HG02623 (cell line): ENCODE measurements around the gene RNF208.

Experiments used
- ATAC-seq: cut with Tn5 transposase; IDR thresholded peaks from one replicate; pipeline ENCODE4 v1.9.1; 2021; ENCODE audit warnings: moderate library complexity; ENCODE audit not compliant: unreplicated experiment

RNF208 gene

GRCh38 chr9:137178201-137178938 lies 43.7 kb downstream of the RNF208 start:
- no peak for ATAC-seq

DNA sequence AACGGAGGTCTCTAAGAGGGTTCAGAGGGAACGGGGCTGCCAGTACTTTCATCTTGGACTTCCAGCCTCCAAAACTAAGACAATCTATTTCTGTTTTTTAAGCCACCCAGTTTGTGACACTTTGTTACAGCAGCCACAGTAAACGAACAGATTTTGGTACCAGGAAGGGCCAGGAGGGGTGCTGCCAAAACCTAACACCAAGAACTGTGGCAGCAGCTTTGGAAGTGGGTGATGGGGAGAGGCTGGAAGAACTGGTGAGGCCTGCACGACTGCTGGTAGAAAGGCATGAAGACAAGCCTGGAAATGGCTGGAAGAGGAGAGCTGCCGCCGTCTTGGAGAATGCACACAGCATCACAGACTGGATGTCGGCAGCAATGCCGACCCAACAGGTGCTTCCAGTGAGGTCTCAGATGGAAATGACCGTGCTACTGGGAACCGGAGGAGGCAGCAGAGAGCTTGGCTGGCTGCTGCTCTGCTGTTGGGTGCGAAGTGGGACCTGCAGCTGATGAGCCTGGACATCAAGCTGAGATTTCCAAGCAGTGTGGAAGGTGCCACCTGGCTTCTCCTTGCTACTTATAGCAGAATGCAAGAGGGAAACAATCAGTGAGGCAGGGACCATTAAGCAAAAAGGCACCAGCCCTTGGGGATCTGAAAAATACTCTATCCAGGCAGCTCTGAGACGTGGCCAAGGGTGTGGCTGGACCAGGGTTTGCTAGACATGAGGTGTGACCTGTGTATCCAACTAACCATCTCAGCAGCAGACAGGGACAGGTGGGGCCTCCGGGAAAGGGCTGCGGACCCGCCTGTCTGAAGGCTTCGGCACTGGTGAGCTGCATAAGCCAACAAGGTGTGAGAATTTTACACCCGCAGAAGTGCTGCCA lies 45.5 kb downstream of the RNF208 start:
- ATAC-seq, result no peak

DNA sequence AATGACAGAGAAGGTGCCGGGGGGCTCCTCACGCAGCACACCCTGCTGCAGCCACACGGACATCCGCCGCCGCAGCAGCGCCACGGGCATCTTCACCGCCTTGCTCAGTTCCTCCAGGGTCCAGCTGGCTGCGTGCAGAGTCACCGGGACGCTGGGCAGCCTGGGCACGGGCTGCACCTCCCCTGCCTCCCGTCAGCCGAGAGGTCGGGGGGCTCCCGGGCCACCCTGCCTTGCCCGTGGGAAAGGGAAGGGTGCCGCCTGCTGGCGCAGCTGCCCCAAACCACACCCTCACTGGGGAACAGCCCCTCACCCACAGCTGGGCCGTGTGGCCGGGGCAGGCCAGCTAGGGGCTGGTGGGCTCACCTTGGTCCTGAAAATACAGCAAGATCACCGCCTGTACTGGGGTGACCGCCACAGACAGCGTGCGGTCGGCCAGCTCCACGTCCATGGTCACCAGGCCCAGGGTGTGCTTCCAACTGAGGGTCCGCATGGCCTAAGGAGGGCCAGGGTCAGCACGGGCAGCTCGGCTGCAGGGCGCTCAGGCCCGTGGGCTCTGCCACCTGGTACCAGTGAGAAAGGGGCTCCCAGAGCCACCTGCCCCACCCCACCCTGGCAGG lies 46.6 kb downstream of the RNF208 start:
- ATAC-seq, result no peak

DNA sequence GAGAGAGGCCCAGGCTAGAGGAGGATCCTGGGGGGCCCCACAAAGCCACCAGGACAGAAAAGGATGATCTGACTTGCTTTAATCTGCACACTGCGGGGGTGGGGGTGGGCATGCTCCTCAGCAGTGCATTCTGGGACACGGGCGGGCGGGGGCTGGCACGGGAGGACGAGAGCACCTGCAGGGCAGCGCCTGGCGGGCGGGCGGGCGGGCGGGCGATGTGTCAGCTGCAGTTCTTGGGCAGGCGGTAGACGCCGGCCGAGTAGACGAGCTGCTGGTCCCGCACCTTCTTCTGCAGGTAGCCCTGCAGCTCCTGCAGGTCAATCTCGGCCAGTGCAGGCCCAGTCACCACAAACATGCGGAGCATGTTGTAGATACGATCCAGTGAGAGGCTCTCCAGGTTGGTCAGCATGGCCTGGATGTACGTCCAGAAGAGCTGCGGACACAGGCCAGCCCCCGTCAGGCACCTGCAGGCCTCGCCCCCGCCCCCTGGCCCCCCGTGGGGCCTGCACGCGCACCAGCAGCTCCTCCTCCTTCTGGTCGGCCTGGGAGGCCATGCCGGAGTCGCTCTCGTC lies 47.2 kb downstream of the RNF208 start:
- no peak for ATAC-seq

GRCh38 chr9:137173796-137174664 lies 48.0 kb downstream of the RNF208 start:
- ATAC-seq, result no peak

- no peak for ATAC-seq
Measured at GRCh38 chr9:137172901-137173795, 48.9 kb downstream of the RNF208 start.

DNA sequence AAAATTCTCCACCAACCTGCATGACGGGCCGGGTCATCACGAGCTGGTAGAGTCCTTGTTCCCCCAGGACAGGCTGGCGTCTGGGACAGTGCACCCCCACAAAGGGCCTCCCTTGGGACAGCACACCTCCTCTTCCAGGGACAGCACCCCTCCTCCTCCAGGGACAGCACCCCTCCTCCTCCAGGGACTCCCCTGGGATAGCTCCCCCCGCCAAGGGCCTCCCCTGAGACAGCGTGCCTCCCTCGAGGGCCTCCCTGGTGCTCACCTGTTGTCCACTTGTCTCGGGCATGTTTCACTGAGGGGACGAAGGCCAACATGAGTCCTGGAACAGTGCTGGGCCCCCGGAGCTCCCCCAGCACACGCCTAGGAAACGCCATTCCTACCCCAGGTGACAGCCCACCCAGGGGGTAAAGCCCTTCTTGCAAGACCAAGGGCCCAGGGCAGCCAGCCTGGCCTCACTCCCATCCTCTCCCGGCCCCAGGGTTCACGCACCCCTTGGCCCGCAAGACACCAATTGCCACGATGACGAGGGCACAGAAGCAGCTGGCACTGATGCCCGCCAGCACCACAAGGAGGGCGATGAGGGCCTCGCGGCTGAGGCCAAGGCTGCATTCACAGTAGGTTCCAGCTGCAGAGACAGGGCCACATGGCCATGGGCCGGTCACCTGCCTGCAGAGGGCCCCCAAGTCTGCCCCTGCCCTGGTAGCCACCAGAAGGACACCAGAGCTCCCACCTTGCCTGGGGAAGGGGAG lies 50.7 kb downstream of the RNF208 start:
- ATAC-seq, result no peak

DNA sequence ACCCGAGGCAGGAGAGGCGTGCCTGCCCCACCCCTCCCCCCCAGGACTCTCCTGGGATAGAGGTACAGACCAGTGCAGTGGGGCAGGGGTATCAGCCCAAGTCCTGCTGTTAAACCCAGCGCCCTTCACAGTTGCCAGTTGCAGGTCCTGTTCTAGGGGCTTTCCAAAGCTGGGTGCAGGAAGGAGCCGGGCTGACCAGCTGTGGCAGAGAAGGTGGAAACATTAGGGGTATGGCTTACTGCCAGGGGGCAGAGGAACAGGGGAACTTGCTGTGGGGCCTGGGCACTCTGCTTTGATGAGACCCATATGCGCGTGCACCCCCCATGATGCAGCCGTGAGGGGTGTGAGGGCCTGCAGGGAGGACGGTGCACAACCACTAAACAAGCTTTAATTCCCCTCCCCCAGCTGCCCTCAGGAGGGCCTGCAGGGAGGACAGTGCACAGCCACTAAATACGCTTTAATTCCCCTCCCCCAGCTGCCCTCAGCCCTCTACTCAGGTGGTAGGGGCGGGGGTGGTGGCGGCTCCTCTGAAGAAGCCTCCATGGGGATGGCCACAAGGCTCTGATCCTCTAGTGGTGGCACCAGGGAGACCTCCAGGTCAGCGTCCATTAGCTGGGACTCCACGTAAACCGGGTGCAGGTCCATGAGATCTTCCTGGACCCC lies 51.4 kb downstream of the RNF208 start:
- ATAC-seq, result no peak
